GM19328 (cell line): ENCODE measurements around the gene C9.

Experiments
- ATAC-seq: cut with Tn5 transposase; IDR thresholded peaks from one replicate; pipeline ENCODE4 v1.9.1; 2021; ENCODE audit warnings: mild to moderate bottlenecking, moderate library complexity; ENCODE audit not compliant: unreplicated experiment

Gene C9

DNA sequence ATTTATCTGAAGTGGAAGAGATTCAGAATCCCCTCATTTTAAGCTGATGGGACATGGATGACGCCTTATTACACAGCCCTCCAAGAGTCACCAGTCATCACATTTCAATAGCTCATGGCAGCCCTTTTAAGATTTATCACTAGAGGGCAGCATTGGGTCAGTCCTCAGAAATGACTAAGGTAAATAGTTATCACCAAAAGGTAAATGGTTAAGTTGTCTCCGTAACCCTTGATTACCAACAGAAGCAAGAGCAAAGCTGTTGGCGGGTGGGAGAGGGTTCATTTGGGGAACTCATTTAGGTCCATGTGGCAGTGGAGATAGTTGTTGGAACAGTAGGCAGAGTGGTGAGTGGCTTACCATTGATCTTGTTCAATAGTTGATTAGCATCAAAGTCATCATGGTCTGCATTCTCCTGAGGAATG, 12.0 kb upstream of the C9 start:
- ATAC-seq, result no peak

DNA sequence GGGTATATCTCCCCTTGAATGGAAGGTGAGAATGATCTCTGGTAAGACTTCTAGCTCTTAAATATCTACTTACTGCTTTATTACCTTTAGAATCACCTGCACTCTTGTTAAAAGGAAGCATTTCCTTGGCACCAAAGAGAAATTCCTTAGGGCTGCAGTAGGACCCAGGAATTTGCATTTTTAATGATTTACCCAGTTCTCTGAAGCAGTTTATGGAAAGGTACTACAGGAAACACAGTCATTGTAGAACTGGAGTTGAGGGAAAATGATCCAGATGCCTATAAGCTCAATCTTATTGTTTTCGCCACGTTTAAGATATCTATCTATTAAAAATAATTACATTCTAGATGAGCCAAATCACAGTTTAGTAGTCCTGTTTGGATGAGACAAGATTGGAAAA, 9.5 kb upstream of the C9 start:
- no peak for ATAC-seq

DNA sequence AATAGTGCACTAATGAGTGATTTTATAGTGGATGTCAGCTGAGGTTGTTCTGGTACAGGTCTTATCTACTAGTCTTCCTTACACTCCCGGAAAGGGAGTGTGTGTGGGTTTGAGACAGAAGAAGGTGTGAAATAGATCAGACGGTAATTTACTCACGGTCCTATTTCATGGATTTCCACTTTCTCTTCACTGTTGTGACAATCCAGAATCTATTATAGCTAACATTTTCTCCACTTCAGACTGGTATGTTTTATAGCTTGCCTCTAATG, 7.0 kb upstream of the C9 start:
- no peak for ATAC-seq

DNA sequence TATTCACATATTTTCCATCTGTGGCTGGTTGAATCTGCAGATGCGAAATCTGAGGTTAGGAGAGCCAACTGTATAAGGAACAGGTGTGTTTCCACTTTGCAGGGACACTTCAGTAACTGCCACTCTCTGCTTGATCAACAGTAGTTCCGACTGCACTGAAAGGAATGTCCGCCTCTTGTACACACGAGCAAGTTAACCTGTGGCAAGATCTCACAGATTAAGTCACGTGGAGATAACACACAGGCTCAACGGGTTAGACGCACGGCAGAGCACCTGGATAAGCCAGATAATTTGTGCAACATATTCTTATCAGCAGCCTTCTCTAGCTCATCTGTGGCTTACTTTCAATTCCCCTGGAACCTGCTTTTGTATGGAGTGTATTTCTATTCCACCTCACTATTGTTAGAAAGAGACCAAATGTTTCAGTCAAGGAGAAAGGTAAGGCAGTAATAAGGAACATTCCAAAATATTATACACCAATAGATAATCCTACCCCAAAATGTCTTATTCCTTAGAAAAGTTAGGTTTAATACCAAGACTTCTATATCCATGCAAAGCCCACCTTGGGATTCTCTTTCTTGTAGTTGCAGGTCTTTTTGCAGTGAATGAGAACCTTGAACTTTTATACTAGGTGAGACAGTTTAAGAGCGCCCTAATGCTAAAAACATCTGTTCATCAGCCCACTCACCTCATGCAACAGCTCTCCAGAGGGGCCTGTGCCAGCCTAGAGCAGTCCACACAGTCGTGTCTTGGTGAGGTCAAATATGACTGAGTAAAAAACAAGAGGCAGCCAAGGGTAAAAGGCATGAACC, 6.5 kb upstream of the C9 start:
- no peak for ATAC-seq

DNA sequence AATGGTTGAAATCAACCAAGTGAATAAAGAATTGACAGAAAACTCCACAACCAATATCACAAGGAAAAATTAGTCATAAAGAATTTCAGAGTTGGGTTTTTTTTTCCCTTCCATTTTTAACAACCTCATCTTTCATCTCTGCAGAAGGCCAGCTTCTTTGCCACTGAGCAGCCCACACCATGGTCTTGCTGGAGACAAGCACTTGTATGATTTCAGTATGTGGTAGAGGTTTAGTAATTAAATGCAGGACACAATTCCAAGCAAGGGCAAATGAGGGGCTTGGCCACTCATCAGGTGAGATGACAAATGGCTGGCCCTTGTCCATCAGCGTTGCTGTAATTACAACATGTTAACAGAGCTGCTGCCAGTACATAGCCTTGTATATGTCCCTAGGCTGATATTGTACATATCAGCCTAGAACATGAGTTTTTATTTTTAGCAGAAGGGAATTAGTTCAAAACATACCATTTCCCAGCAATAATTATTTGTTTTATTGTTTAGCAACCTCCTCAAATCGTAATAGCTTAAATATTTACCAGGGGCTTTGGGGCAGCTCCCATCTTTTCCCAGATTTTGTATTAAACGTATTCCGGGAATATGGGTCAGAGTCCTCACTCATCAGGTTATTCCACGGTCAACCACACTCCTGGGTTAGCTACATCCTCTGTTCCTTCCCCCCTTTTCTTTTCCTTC, 5.0 kb upstream of the C9 start:
- ATAC-seq, result no peak

DNA sequence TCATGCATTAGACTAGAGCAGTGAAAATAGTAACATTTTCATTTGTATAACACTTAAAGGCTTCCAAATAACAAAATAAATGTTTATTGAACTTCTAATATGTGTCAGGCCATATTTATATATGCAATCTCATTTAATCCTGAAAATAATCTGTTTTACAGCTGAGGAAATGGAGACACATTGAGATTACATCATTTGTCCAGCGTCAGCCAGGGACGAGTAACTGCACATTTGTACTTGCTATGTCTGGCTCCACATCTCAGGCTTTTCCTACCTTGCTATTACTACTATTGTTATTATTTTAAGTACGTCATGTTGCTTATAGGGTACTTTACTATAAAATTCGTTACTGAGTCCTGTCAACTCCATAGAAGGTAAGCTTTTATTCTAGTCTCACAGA, 3.8 kb upstream of the C9 start:
- no peak for ATAC-seq

DNA sequence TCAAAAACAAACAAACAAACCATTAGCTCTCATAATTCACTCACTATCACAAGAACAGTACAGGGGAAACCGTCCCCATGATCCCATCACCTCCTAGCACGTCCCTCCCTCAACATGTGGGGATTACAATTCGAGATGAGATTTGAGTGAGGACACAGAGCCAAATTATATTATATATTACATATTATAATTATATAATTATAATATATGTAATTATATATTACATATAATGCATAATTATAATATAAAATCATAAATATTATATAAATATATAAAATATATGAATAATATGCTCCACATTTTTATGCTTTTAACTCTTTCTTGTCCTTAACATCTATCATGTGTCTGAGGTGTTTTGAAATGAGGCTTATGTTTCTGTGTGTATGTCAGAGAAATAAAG, 3.4 kb upstream of the C9 start:
- no peak for ATAC-seq

DNA sequence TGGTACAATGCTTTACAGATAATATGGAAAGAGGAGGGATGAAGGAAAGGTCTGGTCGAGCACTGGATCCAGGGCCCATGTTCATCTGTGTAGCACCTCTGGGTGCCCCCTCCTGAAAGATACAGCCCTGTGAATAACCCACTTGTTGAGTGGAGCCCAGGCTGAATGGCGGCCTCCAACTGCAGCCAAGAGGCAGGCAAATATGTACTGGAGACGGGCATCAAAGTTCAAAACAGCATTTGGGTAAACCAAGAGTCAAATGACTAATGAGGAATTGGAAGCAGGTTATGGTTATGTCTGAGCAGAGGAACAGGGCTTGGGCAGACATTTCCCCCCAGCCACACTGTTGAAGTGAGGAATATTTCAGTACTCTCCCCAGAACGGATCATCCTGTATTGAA, 1.1 kb downstream of the C9 start:
- no peak for ATAC-seq

DNA sequence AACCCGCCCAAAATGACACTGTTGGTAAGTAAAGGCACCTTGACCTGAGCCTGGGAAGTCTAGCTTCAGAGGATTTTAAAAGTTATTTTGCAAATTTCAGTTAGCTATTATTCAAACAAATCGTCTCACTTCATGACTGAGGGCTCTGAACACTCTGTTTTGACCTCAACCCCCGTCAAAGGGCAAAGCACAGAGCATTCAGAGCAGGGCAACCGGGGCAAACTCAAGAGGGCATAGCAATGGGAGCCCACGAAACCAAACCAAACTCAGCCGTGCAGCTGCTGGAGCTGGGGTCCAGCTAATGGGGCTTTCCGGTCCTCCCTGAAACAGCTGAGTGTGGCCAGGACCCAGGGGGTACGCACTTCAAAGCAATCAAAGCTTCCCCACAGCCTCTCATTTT, 1.6 kb downstream of the C9 start:
- no peak for ATAC-seq

DNA sequence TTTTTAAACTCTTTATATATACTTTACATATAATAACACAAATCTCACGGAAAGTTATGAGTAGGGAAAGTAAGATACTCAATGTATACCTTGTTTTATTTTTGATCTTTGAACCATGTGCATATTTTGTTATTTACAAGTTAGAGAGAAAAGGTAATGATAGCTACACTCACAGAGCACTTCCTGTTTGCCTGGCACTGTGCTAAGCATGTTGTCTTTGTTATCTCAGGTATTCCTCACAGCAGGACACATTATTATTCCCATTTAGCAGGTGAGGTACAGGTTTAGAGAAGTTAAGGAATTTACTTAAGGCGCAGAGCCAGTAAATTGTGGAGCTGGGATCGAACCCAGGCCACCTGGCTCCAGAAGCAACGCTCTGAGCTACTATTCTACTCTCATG, 3.0 kb downstream of the C9 start:
- ATAC-seq, result no peak

DNA sequence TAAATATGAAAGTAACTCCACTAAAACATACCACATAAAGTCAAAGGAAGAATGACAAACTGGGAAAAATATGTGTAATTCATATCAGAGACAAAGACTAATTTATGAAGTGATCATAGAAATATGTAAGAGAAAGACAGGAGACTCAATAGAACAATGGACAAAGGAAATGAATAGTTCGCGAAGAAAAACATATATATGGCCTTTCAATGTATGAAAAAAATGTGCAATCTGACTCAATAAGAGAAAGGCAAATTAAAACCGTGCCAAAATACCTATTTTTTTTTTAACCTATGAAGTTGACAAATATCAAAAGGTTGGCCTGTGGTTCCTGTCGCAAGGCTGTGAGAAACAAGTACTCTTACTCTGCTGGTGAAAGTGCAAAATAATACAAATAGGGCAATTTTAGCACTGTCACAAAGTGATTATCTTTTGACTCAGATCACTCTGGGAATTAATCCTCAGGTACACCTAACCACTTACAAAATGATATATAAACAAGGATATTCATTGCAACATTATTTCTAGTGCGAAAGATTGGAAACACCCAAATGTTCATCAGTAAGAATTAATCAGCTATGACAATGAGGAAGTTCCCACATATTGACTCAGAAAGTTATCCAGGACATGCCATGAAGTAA, 3.7 kb downstream of the C9 start:
- no peak for ATAC-seq

DNA sequence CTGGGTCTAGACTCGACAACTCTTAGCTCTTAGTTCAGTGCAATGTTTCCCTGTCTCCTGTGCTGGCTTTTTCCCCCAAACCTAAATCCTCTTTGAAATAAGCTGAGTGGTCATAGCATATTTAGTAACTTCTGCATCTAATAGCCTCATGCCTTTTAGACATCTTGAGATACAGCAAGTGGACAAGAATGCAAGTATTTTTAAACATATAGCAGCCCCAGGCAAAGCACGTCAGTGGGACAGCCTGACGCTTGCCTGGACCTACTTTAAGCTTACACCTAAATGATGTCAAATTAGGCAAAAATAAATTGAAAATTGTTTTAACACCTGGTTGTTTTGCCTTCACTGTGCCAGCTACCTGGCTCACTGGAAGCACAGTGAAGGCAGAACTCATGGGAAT, 8.0 kb downstream of the C9 start:
- no peak for ATAC-seq

DNA sequence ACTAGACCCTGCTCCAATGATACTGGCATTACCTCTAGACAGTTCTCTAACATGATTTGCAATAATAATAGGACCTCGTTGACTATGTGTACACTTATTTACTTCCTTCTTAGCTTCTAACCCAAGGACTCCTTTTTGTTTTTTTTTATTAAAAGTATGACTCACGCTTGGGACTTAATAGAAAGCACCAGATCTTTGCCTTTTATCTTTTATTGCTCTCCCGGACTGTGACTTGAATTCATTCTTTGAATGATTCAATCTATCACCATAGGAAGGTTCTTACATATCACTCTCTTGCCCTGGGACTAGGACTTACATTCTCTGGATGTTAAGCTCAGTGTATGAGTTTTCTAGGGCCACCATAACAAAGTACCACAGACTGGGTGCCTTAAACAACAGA, 9.0 kb downstream of the C9 start:
- ATAC-seq, result no peak

DNA sequence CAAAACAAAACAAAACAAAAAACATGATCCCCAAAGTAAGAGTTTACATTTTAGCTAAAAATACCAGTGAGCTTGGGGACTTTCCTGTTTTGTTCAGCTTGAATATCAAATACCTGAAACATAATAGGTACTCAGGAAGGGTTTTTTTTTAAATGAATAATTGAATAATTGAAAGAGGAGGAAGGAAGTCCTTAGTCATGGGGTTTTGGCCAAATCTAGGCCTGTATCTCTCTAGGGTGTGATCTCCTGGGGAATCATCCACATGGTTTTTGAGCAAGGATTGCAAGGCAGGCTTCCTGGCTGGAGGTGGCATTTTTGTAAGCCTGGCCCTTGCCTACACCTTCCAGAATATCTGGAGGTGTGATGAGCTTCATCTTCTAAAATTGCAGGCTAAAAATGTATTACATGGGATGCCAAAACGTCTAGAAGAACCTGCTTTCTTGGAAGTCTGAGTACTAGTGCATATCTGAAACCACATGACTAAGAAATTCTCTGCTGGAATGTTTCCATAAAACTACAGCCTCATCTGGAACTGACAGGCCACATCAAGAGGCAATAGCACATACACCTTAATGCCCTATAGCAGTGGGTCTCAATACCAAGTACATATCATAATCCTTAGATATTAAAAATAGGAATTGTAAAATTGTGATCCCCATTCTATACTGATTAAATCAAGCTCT, 10.4 kb downstream of the C9 start:
- ATAC-seq, result no peak

DNA sequence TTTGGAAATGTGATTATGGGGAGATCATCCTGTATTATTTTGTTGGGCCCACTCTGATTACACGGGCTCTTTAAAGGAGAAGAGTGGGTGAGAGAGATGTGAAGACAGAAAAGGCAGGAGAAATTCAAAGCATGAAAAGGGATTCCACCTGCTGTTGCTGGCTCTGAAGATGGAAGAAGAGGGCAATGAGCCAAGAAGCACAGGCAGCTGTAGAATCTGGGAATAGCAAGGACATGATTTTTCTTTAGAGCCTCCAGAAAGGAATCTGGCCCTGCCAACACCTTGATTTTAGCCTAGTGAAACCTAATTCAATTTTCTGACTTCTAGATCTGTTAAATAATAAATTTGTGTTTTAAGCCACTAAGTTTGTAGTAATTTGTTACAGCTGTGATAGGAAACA, 11.3 kb downstream of the C9 start:
- ATAC-seq, result no peak

DNA sequence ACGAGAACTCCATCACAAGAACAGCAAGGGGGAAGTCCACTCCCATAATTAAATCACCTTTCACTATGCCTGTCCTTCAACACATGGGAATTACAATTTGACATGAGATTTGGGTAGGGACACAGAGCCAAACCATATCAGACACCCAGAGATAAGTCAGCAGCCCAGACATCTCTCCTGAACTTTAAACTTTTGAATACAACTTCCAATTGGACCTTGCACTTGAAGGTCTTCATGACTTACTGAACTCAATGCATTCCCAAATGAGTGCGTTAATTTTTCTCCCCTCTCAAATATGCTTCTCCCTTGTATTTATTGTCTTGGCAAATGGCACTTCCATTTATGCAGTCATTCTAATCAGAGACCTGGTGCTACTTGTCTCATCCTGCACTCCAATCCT, 12.1 kb downstream of the C9 start:
- ATAC-seq, result no peak

DNA sequence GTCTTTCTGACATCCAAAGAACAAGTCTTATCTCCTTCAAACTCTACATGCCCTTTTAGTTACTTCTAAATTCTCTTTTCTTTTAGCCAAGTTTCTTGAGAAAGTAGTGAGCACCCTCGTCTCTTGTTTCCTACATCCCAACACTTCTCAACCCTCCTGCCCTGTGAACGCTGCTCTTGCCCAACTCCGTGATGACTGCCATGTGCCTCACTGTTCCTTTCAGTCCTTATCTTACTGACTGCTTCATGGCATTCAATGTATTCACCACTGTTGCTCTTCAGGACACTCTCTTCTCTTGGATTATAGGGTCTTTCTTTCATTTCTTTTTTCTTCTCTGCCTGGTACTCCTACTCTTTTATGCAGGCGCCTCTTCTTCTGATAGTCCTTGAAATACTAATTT, 14.8 kb downstream of the C9 start:
- no peak for ATAC-seq

DNA sequence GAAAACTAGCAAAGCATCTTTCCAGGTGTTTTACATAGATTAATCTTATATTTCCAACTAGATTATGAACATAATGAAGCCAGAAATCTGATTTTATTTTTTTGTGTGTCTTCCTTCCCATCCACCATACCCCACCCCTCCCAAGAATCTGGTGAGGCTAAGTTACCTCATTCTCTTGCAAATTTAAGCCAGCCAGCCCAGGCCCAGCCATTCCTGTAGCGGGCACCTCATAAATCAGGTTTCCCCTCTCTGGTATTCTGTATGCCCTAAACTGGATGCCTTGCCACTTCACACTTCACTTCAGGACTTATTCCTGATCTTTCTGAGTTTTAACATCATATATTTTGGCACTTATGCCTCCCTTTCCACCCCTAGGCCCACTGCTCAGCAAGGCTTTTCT, 21.8 kb downstream of the C9 start:
- ATAC-seq, result no peak

DNA sequence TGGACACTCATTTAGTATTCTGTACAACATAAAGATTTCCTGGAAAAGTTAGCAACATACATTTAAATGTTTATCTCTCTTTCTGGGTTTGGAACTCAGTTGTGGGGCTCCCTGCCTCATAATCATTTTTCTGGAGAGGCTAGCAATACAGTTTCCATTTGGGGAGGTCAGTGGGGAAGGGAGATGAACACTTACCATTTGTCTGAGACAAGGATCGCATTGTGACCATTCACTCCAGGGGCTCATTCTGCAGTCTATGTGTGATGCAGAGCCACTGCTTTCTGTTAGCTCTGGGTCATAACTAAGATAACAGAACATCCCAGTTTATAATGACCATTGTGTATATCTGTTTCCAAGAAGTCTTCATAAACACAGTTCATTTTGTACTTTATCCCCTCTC, 22.4 kb downstream of the C9 start:
- no peak for ATAC-seq

DNA sequence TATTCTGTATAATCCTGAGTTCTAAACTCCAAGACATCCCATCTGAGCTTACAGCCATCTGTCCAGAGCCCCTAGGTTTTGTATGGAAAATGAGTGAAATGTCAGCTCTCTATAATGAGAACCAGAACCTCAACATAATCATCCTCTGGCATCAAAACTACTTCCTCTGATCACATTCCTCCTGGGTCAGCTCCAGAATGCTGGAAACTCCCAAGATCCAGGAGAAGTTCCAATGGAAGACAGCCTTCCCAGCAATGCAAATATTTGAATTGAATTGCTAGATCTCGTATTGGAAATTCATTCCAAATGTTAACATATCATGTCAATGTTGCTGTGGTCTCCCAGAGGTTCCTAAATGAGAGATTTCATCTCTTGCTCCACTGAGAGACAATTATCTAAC, 23.8 kb downstream of the C9 start:
- ATAC-seq, result no peak

DNA sequence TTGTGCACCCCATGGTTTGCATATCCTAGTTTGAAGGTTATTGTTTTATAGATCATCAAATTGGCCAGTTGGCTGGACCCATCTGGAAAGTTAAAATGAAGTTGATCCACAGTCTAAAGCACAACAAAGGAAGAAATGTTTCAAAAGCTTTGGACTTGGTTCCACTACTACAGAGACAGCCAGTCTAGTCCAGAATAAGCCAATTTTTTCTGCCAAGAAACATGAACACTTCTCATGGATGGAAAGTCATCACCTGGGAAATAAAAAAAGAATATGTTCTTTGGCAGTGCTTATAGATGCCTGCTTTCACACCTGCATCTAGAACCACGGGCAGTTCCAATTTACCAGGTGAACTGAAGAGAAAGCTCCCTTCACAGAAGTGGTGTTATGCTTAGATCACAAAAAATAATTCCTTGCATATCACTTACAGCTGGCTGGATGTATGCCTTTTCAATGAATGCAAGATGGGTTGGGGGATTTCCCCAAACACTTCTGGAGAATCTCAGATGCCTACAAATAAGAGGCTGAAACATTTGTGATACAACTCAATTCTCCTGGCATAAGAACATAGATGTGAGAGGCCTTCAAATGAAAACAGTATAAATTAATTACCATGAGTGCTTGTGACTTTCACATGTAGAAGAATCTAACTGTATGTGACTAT, 26.9 kb downstream of the C9 start:
- ATAC-seq, result no peak
